CD4-positive, alpha-beta T cell treated with Interleukin-1 beta for 1 hour (primary cell): Measurements from ENCODE around the gene PYROXD2.
A peak's percentile ranks its signal among the peaks of the same experiment; 100 is the strongest.
"Not testable (repeated sequence)": the region's sequence is repeated elsewhere in the genome, so short reads cannot be mapped to it uniquely, and the experiment has no call there.

Experiments used
- DNase-seq, 2 donors: peaks; one replicate each; pipeline ENCODE4 v3.0.0-alpha.2; 2020 to 2022

The PYROXD2 gene

GRCh38 chr10:98363220-98363619 is 51.8 kb downstream of the PYROXD2 start:
- no peak for DNase-seq

- no peak for DNase-seq
These were observed 53.6 kb downstream of the PYROXD2 start for GRCh38 chr10:98361131-98362025.

- no peak for DNase-seq
These were observed 57.7 kb downstream of the PYROXD2 start for GRCh38 chr10:98357194-98357822.

GRCh38 chr10:98354491-98354890 is 60.5 kb downstream of the PYROXD2 start:
- DNase-seq = no peak

GRCh38 chr10:98353170-98353569 is 61.8 kb downstream of the PYROXD2 start:
- no peak for DNase-seq

GRCh38 chr10:98351831-98352402 is 63.1 kb downstream of the PYROXD2 start:
- no peak for DNase-seq

GRCh38 chr10:98349508-98349922 is 65.5 kb downstream of the PYROXD2 start:
- no peak for DNase-seq

GRCh38 chr10:98346847-98347246 is 68.1 kb downstream of the PYROXD2 start:
- DNase-seq = no peak

- DNase-seq = no peak
These were observed 70.4 kb downstream of the PYROXD2 start for GRCh38 chr10:98344589-98345038.

- not testable (repeated sequence) for DNase-seq
These were observed 73.3 kb downstream of the PYROXD2 start for GRCh38 chr10:98341701-98342100.

- DNase-seq = no peak
These were observed 74.1 kb downstream of the PYROXD2 start for GRCh38 chr10:98340940-98341310.

GRCh38 chr10:98340261-98340939 is 74.6 kb downstream of the PYROXD2 start:
- peak in 1 of 2 donors; percentile 11 for DNase-seq

- DNase-seq = peak; percentile 35 to 53
These were observed 75.2 kb downstream of the PYROXD2 start for GRCh38 chr10:98339799-98340198.

GRCh38 chr10:98338896-98339295 is 76.1 kb downstream of the PYROXD2 start:
- no peak for DNase-seq

GRCh38 chr10:98338318-98338717 is 76.7 kb downstream of the PYROXD2 start:
- DNase-seq = no peak

GRCh38 chr10:98337484-98337883 is 77.5 kb downstream of the PYROXD2 start:
- no peak for DNase-seq
